GM18505 (cell line): ENCODE measurements around the gene TIMM8A.

ENCODE experiments used
- ATAC-seq: cut with Tn5 transposase; IDR thresholded peaks from one replicate; pipeline ENCODE4 v1.9.1; 2021; ENCODE audit not compliant: unreplicated experiment
- POLR2A ChIP-seq: IDR thresholded peaks from 4 replicates; pipeline ENCODE4 v1.6.1; 2011; ENCODE audit warnings: borderline replicate concordance; ENCODE audit not compliant: insufficient read depth, insufficient read length; ENCODE audit errors: extremely low read depth

TIMM8A gene

GRCh38 chrX:101348452-101349192 is at the start of gene TIMM8A:
Gene TIMM8A, minus strand, starts transcription at chrX:101348742. Its CDS starts 78 bp downstream, at chrX:101348664.
- peak; percentile 72 for TF ChIP-seq POLR2A
- ATAC-seq, result peak; percentile 95

DNA sequence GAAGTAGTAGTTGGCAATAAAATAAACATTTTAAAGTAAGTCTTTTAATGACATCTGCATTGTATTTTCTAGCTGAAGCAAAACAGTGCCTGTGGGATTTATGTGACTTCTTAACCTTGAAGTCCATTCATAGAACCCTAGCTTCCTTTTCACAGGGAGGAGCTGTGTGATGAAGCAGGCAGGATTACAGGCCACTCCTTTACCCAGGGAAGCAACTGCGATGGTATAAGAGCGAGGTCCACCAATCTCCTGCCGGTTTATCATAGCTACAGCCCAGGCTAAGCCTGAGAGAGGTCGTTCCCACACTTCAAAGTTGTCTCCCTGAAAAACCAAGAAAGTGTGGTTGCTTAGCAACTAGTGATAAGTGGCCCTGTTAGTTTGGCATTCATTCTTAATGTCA is 49.2 kb upstream of the TIMM8A start:
- no peak for TF ChIP-seq POLR2A

GRCh38 chrX:101395789-101396188 is 47.2 kb upstream of the TIMM8A start:
- ATAC-seq, result no peak
- TF ChIP-seq POLR2A, result no peak

More for the DNA sequence above, 49.2 kb upstream of the TIMM8A start:
- ATAC-seq, result no peak

DNA sequence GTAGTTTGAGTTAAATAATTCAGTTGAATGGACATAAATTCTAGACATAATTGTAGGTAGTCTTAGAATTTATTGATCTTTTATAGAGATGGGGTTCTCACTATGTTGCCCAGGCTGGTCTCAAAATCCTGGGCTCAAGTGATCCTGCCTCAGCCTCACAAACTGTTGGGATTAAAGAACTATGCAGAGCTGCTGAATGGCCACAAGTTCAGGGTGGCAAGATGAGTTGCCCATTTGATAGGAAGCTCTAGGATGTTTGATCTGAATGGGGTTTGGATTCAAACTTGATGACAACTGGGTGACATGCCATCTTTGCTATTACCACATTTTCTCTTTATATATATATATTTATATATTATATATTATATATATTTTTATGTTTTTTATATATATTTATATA is 45.8 kb upstream of the TIMM8A start:
- no peak for TF ChIP-seq POLR2A

DNA sequence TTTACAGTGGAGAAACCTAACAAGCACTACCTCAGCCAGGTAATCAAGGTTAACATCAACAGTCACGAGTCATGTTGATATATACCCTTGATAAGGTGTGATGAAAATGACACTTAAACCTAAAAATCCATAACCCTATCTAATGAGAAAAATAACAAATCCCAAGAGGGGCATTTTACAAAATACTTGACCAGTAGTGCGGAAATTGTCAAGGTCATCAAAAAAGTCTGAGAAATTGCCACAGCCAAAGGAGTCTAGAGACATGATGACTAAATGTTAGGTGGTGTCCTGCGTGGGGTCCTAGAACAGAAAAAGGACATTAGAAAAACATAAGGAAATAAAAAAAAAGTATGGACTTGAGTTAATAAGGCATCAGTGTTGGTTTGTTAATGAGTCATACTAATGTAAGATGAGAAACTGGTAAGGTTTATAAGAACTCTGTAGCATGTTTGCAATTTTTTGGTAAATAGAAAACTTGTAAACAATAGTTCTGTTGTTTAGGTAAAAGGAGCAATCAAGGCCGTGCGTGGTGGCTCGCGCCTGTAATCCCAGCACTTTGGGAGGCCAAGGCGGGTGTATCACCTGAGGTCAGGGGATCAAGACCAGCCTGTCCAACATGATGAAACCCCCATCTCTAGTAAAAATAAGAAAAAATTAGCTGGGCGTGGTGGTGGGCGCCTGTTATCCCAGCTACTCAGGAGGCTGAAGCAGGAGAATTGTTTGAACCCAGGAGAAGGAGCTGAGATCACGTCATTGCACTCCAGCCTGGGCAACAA is 45.2 kb upstream of the TIMM8A start:
- no peak for TF ChIP-seq POLR2A
- no peak for ATAC-seq

More for the DNA sequence above, 45.8 kb upstream of the TIMM8A start:
- no peak for ATAC-seq

- no peak for TF ChIP-seq POLR2A
Measured at GRCh38 chrX:101391831-101392230, 43.3 kb upstream of the TIMM8A start.

GRCh38 chrX:101390664-101391525 is 42.4 kb upstream of the TIMM8A start, which contains the start of gene RPL36A:
Gene RPL36A, plus strand, starts transcription at chrX:101391011. Its CDS starts 33 bp downstream, at chrX:101391044.
- ATAC-seq, result peak; percentile 73
- peak; percentile 97 for TF ChIP-seq POLR2A

More at GRCh38 chrX:101391831-101392230, 43.3 kb upstream of the TIMM8A start:
- ATAC-seq, result no peak

GRCh38 chrX:101388604-101389003 is 40.1 kb upstream of the TIMM8A start:
- no peak for ATAC-seq
- no peak for TF ChIP-seq POLR2A

GRCh38 chrX:101386542-101386885 is 38.0 kb upstream of the TIMM8A start:
- TF ChIP-seq POLR2A, result no peak
- no peak for ATAC-seq

DNA sequence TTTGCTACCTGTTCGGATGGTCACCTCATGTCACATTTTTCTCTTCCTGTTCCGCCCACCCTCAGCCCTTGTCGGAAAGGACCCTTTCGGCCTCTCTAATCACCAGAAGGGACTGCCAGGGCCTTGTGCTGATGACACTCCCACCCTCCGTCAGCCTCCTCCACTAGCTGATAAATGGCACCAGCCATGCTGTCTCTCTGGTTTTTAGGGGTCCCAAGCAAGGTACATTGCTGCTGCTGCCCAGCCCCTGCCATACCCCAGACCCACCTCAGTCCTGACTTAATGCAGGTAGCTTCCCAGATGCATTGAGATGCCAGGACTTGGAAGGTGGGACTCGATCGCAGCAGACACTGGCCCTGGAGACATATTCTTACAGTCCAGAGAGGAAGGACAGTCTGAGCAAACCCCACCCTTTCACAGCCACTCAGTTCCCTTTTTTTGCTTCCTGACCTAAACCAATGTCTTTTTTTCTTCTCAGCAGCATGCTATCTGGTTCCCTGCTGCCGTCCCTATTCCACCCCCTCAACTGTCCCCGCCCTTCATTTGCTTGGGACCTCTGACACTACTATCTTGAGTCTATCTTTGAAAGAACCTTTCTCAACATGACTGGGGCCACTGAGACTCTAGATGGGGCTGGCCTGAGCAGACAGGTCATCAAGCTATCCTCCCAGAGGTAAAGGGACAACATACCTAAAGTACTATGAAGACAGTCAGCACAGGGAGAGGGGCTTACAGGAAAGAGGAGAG is 37.4 kb upstream of the TIMM8A start, which contains the start of gene BTK:
BTK (minus strand) TSS at position 397 of the 747 bp plus-strand sequence. CDS start 10,907 bp downstream, outside the sequence.
- peak; percentile 56 for ATAC-seq
- TF ChIP-seq POLR2A, result peak; percentile 80

DNA sequence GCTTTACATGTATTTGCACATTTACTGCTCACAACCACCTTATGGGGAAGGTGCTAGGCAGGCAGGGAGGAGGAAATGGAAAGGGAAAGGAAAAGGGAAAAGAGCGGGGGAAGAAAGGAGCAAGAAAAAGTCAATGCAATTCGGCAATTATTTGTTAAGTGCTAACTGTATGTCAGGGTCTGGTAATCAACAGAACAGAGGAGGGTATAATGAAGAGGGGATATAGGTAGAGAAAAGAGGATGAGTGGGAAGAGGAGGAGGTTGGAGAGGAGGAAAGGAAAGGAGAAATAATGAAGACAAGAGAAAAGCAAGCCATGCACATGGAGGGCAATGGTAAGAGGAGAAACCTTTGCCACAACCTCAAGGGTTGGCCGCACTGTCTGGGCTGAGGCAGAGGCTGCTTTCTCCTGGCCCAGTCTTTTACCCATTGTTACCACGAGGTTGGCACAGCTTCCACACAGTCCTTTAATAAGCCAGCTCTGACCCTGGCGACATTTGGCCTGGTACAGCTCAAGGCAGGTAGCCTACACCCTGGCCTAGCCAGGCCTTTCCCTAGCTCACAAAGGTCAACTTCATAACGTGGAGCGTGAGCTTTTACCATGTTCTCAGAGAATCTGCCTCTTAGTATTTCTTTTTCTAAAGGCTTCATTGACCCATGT is 36.6 kb upstream of the TIMM8A start:
- no peak for ATAC-seq
- TF ChIP-seq POLR2A, result no peak
